GM19240 (cell line): ENCODE results near the gene TMEM59.
"Not testable (repeated sequence)": the region's sequence is repeated elsewhere in the genome, so short reads cannot be mapped to it uniquely, and the experiment has no call there.

Experiments used
- DNase-seq: peaks from one replicate; pipeline ENCODE4 v3.0.0; 2011; ENCODE audit warnings: low spot score; ENCODE audit not compliant: insufficient read length

Gene TMEM59

DNA sequence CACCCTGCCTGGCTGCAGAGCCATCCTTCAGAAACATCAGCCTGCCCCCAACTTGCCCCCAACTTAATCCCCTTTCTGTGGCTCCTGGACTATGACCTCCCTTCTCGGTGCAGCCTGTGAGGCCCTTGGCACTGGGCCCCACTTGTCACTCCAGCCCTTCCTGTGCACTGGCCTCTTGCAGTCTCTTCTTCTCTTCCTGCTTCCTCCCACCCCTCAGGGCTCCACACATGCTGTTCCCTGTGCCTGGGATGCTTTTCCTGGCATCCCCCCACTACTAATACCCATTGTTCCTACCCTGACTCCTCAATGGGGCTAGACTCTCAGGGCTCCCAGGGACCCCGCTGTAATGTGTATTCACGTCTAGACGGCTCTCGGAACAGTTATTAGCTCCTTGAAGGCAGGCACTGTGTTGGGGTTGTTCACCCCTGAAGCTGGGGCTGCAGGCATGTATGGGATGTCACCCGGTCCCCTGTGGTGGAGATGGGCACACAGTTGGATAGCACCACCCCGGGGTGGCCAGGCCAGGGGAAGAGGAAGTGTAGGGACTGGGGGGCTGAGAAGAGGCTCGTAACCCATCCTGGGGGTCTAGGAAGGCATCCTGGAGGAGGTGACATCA, 39.5 kb downstream of the TMEM59 start:
- DNase-seq: no peak

DNA sequence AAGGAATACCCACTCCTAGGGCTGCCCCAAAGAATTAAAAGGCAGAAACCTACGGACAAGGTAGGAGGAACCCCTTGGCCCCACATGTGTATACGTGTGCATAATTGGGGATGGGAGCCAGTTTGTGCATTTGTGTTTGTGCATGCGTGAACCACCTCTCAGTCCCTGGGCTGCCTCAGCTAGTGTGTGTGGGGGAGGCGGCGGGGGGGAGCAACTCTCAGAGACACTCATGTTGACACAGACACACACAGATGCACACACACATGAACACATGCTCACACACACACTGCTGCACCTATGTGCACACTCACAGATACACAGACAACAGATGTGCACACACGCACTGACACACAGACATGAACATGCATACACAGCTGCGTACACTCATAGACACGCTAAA, 40.1 kb downstream of the TMEM59 start:
- DNase-seq: no peak

DNA sequence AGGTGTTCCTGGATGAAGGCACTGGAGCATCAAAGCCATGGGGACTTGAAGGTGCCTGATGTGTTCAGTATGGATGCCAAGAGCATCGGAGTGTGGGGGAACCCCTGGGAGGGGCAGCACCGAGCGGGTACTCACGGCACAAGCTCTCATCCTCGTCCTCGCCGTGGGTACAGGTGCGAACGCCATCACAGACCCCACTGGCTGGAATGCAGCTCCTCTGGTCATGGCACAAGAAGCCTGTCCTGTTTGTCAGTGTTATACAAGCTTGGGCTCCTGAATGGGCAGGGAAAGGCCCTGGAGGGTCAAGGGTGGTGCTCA, 41.0 kb downstream of the TMEM59 start:
- no peak for DNase-seq

DNA sequence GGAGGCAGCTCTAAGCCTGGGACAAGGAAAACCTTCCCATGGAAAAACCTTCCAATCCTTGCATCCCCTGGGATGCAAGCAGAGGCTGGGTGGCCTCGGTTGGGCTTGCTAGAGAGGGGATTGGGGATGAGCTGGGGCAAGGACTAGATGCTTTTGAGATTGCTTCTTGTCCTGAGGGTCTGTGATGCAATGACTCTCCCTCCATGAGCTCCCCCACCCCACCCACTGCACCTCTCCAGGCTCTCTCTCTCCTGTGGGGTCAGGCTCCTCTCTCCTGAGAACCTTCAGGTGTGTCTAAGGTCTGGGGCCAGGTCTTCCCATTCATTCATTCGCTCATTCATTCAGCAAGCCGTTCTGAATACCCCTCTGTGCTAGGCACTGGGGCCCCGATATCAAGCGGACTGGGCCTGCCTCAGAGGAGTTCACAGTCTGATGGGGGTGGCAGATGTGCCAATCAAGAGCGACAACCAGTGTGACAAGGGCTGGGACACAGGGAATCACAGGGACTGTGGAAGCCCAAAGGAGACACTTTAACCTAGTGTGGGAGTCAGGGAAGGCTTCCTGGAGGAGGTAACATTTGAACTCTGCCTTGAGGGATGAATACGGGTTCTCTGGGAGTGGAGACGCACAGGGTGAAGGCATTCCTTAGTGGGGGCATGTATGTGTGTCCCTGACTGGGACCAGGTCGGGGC, 41.5 kb downstream of the TMEM59 start:
- no peak for DNase-seq

- no peak for DNase-seq
Measured at GRCh38 chr1:54010415-54011117, 42.4 kb downstream of the TMEM59 start.

DNA sequence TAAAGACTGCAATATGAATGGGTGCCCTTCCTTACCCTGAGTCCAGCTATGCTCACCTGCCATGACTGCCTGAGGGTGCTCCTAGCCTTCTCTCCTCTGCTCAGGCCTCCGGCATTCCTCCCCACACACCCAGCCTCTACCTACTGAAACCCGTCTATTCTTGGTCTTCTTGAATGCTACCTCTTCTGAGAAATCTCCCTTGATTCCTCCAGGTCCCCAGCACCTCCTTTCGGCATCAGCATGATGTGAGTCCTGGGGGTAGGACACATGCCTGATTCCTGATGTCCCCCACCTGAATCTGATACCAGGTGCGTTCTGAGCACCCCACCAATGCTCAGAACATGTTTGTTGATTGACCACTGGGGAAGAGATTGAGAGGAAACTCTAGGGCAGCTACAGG, 43.6 kb downstream of the TMEM59 start:
- DNase-seq: no peak

- no peak for DNase-seq
Measured at GRCh38 chr1:54008876-54009275, 44.1 kb downstream of the TMEM59 start.

- no peak for DNase-seq
Measured at GRCh38 chr1:54007613-54008012, 45.4 kb downstream of the TMEM59 start.

DNA sequence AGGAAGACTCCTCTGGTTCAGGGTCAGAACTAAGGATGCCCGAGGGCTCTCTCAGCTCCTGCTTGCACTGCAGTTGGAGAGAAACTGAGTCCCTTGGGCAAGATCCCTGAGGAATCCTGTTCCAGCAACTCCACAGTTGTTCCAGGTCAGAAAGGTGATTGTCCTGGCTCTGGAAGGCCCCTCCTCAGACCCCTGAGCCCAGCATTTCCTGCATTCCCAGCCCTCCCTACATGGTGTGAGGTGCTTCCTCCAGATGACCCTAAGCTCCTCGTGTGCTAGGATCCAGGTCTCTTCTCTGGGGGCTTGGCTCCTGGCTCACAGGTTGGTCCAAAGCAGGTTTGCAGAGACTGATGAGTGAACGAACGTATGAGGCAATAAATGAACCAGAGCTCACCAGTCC, 46.5 kb downstream of the TMEM59 start:
- DNase-seq: no peak

DNA sequence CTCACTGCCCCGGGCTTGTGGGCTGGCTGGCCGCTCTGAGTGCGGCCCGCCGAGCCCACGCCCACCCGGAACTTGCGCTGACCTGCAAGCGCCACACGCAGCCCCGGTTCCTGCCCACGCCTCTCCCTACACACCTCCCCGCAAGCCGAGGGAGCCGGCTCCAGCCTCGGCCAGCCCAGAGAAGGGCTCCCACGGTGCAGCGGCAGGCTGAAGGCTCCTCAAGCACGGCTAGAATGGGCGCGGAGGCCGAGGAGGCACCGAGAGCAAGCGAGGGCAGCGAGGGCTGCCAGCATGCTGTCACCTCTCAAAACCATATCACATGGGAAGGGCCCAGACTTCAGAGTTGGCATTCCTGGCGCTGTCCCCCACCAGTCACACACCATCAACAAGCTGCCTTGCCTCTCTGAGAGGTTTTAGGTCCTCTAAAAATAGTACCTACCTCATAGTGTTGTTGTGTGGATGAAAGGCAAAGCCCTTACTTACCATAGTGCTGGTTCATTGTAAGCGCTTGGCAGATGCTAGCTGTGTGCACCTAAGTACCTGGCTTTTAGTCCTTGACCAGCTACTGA, 48.4 kb downstream of the TMEM59 start:
- DNase-seq: no peak

- DNase-seq: not testable (repeated sequence)
Measured at GRCh38 chr1:54003750-54004480, 49.1 kb downstream of the TMEM59 start.

DNA sequence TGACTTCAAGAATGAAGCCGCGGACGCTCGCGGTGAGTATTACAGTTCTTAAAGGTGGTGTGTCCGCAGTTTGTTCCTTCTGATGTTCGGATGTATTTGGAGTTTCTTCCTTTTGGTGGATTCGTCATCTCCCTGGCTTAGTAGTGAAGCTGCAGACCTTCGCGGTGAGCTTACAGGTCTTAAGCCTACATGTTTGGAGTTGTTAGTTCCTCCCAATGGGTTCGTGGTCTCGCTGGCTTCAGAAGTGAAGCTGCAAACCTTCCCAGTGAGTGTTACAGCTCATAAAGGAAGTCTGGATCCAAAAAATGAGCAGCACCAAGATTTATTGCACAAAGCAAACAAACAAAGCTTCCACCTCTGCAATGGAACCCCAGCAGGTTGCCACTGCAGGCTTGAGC, 49.8 kb downstream of the TMEM59 start:
- no peak for DNase-seq

GRCh38 chr1:54002544-54003248, 50.3 kb downstream of the TMEM59 start:
- DNase-seq: no peak

GRCh38 chr1:54001591-54001990, 51.4 kb downstream of the TMEM59 start:
- no peak for DNase-seq

DNA sequence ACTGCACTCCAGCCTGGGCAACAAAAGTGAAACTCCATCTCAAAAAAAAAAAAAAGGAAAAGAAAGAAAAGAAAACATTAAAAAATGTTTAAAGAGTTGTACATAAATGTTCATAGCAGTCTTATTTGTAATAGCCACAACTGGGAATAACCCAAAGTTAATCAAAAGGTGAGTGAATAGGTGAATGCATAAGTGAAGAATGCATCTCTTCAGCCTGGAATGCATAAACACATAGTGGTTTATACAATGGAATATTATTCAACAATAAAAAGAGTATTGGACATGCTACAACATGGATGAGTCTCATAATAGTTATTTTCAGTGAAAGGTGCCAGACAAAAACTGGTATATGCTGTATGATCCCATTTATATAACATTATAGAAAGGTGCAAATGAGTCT, 53.1 kb downstream of the TMEM59 start:
- DNase-seq: no peak

DNA sequence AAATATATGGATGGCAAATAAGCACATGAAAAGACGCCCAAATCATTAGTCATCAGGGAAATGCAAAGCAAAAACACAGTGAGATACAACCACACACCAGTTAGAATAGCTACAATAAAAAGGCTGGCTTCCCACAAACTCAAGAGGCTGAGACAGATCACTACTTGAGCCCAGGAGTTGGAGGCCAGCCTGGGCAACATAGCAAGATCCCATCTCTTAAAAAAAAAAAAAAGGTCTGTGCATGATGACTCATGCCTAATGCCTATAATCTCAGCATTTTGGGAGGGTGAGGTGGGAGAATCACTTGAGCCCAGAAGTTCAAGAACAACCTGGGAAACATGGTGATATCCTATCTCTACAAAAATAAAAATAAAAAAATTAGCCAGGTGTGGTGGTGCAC, 54.8 kb downstream of the TMEM59 start:
- no peak for DNase-seq

GRCh38 chr1:53995683-53996082, 57.3 kb downstream of the TMEM59 start:
- no peak for DNase-seq

GRCh38 chr1:53994516-53994915, 58.5 kb downstream of the TMEM59 start:
- not testable (repeated sequence) for DNase-seq

DNA sequence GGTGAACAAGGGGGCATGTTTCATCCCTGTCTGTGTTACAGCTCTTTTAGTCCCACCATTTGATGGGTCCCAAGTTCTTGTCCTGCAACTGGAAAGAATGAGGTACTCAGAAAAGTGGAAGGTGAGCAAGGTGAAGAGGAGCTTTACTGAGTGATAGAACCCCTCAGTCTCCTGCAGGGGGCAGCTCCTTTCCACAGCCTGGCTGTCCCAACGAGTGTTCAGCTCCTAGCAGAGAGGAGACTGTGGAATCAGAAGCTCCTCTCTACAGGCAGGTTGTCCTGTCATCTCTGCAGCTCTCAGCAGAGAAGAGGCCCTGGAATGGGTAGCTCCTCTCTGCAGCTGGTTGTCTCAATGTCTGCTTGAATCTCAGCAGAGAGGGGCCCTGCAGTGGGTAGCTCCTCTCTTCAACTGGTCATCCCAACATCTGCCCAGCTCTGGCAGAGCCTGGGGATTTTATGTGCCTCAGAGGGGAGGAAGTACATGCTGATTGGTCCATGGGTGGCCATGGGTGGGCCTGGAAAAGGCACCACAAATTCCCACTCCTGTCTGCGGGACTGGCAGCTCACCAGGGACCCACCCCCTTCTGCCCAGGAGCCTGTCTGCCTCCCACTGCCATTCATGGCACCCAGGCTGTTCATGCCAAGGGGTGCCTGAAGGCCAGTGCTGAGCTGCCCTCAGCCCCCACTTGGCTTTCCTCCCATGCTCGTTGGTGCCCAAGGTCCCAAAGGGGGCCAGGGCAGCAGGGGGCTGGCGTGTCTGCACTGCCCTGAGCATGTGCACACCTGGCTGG, 60.7 kb downstream of the TMEM59 start:
- DNase-seq: no peak

GRCh38 chr1:53987880-53988279, 65.1 kb downstream of the TMEM59 start:
- no peak for DNase-seq
